Heart right ventricle (tissue), 16 donors: ENCODE measurements around the gene CBFA2T2. TPM values are rescaled to one million over a fixed set of nuclear protein-coding genes. Genes with fewer than 3 reads are reported as not detected.

Experiments used
- ATAC-seq, 8 donors: fragments of 200-7000 bp; cut with Tn5 transposase; one replicate each; pipeline ENCODE4 v1.9.1; 2020; ENCODE audit warnings: mild to moderate bottlenecking in 8 of 8, moderate library complexity in 8 of 8, moderate number of reproducible peaks in 1 of 8
- DNase-seq, 2 donors: peaks; one replicate each; pipeline ENCODE4 v3.0.0-alpha.2; 2020
- H3K27ac ChIP-seq, 10 donors: fragments of 200-600 bp; sonication (generic) in 2 of 10; one replicate each; pipeline versions ENCODE4 v1.5.0 to v1.8.0; 2020 to 2022; ENCODE audit warnings: mild to moderate bottlenecking in 3 of 10
- H3K27me3 ChIP-seq, 7 donors: fragments of 200-600 bp; one replicate each; pipeline ENCODE4 v1.8.0; 2021 to 2022; ENCODE audit warnings: mild to moderate bottlenecking in 2 of 7
- H3K36me3 ChIP-seq, 9 donors: fragments of 200-600 bp; sonication (generic) in 1 of 9; one replicate each; pipeline versions ENCODE4 v1.5.0 to v1.8.0; 2020 to 2022; ENCODE audit warnings: mild to moderate bottlenecking in 2 of 9
- H3K4me1 ChIP-seq, 9 donors: fragments of 200-600 bp; sonication (generic) in 1 of 9; one replicate each; pipeline versions ENCODE4 v1.5.0 to v1.8.0; 2020 to 2022; ENCODE audit warnings: mild to moderate bottlenecking in 4 of 9
- H3K4me3 ChIP-seq, 10 donors: fragments of 200-600 bp; sonication (generic) in 2 of 10; one replicate each; pipeline versions ENCODE4 v1.5.0 to v1.8.0; 2020 to 2022; ENCODE audit warnings: mild to moderate bottlenecking in 7 of 10, moderate library complexity in 2 of 10
- H3K9me3 ChIP-seq, 11 donors: fragments of 200-600 bp in 10 of 11; sonication (generic) in 2 of 11; one replicate each; pipeline versions ENCODE4 v1.5.0 to v1.8.0; 2013 to 2022; ENCODE audit warnings: mild to moderate bottlenecking in 2 of 11, control low read depth in 1 of 11, moderate library complexity in 1 of 11
- WGBS, 2 donors: extraction: QIAGEN DNeasy Blood & Tissue Kit; methylation state at CpG; one replicate each; pipeline ENCODE4 v1.1.7; 2013; ENCODE audit warnings: inconsistent platforms in 1 of 2; 5-methylcytosine and 5-hydroxymethylcytosine counted together
- intact Hi-C, 10 donors: fragments of 100-400 bp; cut with DNase I; formaldehyde crosslinking; loops; one replicate each; pipeline versions ENCODE4 v1.11.1 to v1.14.2; 2022
- polyA plus RNA-seq, 2 donors: library from polyadenylated mRNA; stranded (reverse); fragments of 200-250 nt; gene quantifications; one replicate each; pipeline ENCODE4 v1.2.3, GENCODE V29; 2013
- total RNA-seq, 10 donors: library from RNA; stranded (reverse); fragmentation: NEBNext Ultra II Directional in 3 of 10; extraction: Animal tissue kit (Norgen Biotek cat#: 25700) in 3 of 10; gene quantifications; one replicate each; pipeline versions ENCODE4 v1.2.1 to v1.2.4, GENCODE V29; 2021 to 2023
- TF ChIP-seq, protein P1 (sequence below), 9 donors: fragments of 200-600 bp; sonication (generic) in 2 of 9; IDR thresholded peaks; one replicate each; pipeline versions ENCODE4 v1.5.0 to v1.8.0; 2021 to 2022; ENCODE audit warnings: antibody characterized with exemption in 9 of 9, mild to moderate bottlenecking in 5 of 9, moderate library complexity in 1 of 9
- donor health status: Arrhythmogenic right ventricular cardiomyopathy.
- donor health status: ischemic (EF 13 %, LVEDD 7.1; RV severe dilation, severe dysfunction).
- donor health status: healthy with polysubstance abuse.
- donor health status: DM: no; HTN: yes; CAD: no.
- donor health status: DM: no; HTN: no; CAD: no.
- donor health status: ischemic (EF 25% LVEDD 6.9; RV normal size, moderate dysfunction).
- donor health status: ischemic (EF 25% LVEDD 5.7; RV mildly dilated, moderate dysfunction).
- donor health status: healthy.
- donor health status: DM: yes; HTN: yes; CAD: no.
- donor health status: Ischemic cardiomyopathy.
- donor health status: ischemic (EF 35%, LVEDD 5.7; RV mildly dilated, moderate dysfunction).
- donor health status: nonischemic (EF 11% LVEDD 7.7; RV severe dilation, severe dysfunction).
- donor health status: DM: yes; HTN: yes; CAD: no.
- donor health status: PGD.
- donor health status: ischemic (EF 29% LVEDD 5.4; RV normal size, mild dysfunction).
- donor health status: nonischemic (EF 23%, LVEDD 6.1; RV moderate dilation, normal function).

CBFA2T2 gene
- total and polyA plus RNA-seq, 12 donors, result 3.5 to 13.3 (median 11.3) TPM

DNA sequence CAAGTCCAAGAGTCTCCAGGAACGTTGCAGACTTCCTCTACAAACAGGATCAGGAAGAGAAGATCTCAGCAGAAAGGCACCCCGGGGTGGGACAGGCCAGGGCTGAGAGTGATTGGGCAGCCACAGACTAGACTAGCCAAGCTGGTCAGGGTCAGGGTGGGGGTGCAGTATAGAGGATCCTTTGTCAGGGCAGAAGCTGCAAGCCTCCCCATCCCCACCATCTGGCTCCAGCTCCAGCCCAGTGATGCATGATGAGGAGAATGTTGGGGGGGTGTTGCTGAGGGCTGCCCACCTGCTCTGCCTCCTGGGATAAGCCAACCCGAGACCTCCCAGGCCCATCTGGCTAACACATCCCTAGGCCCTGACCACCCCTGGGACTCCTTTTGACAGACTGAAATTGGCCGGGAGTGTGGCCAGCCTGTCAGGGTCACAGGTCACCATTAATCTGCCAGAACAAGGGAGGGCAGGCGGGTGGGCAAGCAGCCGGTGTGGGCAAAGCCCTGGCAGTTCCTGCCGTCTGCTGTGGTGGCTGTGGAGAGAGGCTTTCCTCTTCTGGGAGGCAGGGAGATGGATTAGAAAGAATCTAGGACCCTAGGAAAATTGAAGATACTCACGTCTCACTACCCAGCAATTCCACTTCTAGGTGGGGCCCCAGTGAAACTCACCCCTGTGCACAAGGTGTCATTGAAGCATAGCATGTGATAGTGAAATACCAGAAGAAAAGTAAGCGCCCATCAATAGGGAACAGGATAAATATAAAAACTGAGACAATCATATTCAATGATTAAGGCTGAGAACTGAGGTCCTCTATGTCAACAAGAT is 24.2 kb upstream of the CBFA2T2 start:
- ATAC-seq (peak in 1 of 8 donors; percentile 27), DNase-seq (no peak)
- WGBS, 2 donors, result 71 to 78% methylated on average over 9 of the region's 9 CpGs
- intact Hi-C loops, result loop anchor here in 1 of 10 donors (5.0 kb wide), 1 partner anchor 192 kb away; no protein-coding TSS in a partner anchor
- Histone ChIP-seq H3K36me3 (no peaks in the 10 kb centered on the region), H3K4me3 (no peak overlapping the region), H3K27ac (no peak overlapping the region), H3K27me3 (no peaks in the 10 kb centered on the region), H3K4me1 (peaks cover 0 to 16% (median 0%) of the 10 kb centered on the region in 9 donors), H3K9me3 (no peaks in the 10 kb centered on the region)
- TF ChIP-seq, protein P1, sequence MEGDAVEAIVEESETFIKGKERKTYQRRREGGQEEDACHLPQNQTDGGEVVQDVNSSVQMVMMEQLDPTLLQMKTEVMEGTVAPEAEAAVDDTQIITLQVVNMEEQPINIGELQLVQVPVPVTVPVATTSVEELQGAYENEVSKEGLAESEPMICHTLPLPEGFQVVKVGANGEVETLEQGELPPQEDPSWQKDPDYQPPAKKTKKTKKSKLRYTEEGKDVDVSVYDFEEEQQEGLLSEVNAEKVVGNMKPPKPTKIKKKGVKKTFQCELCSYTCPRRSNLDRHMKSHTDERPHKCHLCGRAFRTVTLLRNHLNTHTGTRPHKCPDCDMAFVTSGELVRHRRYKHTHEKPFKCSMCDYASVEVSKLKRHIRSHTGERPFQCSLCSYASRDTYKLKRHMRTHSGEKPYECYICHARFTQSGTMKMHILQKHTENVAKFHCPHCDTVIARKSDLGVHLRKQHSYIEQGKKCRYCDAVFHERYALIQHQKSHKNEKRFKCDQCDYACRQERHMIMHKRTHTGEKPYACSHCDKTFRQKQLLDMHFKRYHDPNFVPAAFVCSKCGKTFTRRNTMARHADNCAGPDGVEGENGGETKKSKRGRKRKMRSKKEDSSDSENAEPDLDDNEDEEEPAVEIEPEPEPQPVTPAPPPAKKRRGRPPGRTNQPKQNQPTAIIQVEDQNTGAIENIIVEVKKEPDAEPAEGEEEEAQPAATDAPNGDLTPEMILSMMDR (IDR thresholded peaks at IDR 0.05), result no peak

DNA sequence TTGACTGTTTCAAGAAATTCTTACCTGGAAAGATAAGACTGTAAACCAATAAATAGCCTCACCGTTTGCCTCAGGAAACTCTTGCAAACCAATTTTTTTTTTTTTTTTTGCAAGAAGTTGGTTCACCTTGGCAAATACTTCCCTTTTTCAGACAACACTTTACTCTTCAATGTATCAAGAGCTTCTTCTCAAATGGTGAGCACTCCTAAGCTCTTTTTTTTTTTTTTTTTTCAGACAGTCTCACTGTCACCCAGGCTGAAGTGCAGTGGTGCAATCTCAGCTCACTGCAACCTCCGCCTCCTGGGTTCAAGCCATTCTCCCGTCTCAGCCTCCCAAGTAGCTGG is 23.6 kb upstream of the CBFA2T2 start:
- Histone ChIP-seq H3K4me1 (peaks cover 0 to 16% (median 0%) of the 10 kb centered on the region in 9 donors), H3K9me3 (no peaks in the 10 kb centered on the region), H3K4me3 (no peak overlapping the region), H3K27ac (no peak overlapping the region), H3K36me3 (no peaks in the 10 kb centered on the region), H3K27me3 (no peaks in the 10 kb centered on the region)
- 89 to 92% methylated on average over 3 of the region's 3 CpGs for WGBS, 2 donors
- intact Hi-C loops, result loop anchor here in 1 of 10 donors (5.0 kb wide), 1 partner anchor 191 kb away; no protein-coding TSS in a partner anchor
- TF ChIP-seq, protein P1 (IDR thresholded peaks at IDR 0.05), result no peak
- no peak for ATAC-seq
- DNase-seq, result no peak

GRCh38 chr20:33470457-33470856 is 19.4 kb upstream of the CBFA2T2 start:
- H3K36me3 ChIP-seq, result no peaks in the 10 kb centered on the region
- no peaks in the 10 kb centered on the region for H3K4me1 ChIP-seq
- DNase-seq (no peak), ATAC-seq (no peak)
- whole genome bisulfite sequencing, 2 donors, result 67 to 78% methylated on average over 4 of the region's 4 CpGs
- TF ChIP-seq, protein P1 (IDR thresholded peaks at IDR 0.05), result no peak
- H3K27me3 ChIP-seq, result no peaks in the 10 kb centered on the region
- intact Hi-C loops, result no loop called here
- no peaks in the 10 kb centered on the region for H3K9me3 ChIP-seq
- no peak overlapping the region for H3K27ac ChIP-seq
- H3K4me3 ChIP-seq, result no peak overlapping the region

DNA sequence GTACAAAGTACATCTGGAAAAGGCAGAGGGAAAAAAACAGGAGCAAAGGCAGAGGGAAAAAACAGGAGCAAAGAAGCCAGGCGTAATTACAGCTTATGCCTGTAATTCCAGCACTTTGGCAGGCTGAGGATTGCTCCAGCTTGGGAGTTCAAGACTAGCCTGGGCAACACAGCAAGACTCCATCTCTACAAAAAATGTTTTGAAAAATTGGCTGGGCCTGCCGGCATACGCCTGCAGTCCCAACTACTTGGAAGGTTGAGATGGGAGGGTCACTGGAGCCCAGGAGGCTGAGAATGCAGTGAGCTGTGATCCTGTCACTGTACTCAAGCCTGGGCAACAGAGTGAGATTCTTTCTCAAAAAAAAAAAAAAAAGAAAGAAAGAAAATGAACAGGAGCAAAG is 19.0 kb upstream of the CBFA2T2 start:
- no peaks in the 10 kb centered on the region for H3K36me3 ChIP-seq
- intact Hi-C loops, result no loop called here
- H3K27ac ChIP-seq, result no peak overlapping the region
- H3K9me3 ChIP-seq, result no peaks in the 10 kb centered on the region
- H3K4me3 ChIP-seq, result no peak overlapping the region
- DNase-seq, result no peak
- no peak for ATAC-seq
- TF ChIP-seq, protein P1 (IDR thresholded peaks at IDR 0.05), result no peak
- 78 to 88% methylated on average over 3 of the region's 3 CpGs for WGBS, 2 donors
- H3K4me1 ChIP-seq, result peaks cover 0 to 3% (median 0%) of the 10 kb centered on the region in 9 donors
- H3K27me3 ChIP-seq, result no peaks in the 10 kb centered on the region
